HG03460 (cell line): ENCODE results near the gene SLC38A10.

Source experiments
- ATAC-seq: cut with Tn5 transposase; IDR thresholded peaks from one replicate; pipeline ENCODE4 v1.9.1; 2021; ENCODE audit not compliant: unreplicated experiment

SLC38A10 gene

DNA sequence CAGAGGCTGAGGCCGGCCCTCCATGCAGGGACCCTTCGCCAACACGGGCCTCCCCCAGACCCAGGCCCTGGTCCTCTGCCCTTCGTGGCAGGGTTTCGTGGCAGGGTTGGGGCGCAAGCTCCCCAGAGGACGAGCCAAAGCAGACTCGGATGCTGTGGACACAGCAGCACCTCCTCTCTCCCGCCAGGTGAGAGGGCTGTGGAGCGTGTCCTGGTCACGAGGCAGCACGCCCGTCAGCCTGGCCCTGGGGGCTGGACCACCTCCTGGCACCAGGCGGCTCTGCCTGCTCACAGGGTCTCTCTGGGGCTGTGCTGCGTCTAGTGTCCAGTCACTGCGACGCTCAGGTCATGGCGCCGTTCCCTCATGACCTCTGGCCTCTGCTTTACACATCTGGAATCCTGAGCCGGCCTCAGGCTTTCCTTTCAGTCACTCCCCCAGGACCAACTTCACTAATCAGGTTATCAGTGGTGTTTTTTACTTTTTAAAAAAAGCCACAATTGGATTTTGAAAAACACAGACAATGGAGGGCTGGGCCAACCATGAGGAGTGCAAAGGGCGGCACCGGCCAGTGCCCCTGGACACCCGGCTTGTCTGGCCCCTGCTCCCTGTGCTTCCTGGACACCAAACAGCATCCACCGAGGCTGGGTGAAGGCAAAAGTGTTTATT lies 50.6 kb downstream of the SLC38A10 start:
- ATAC-seq: no peak

DNA sequence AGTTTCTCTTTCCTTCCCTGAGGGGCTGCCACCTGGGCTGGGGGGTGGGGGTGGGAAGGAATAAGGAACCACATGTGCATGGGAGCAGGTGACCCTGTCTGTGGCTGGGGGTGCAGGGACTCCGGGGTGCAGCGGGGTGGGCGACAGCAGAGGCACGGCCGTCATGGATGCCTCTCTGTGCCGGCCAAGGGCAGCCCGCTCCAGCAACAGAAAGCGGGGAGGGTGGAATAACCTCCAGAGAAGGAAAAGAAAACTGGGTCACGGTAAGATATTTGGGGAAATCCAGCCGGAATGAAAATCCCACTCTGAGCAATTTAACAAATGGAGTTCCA lies 51.8 kb downstream of the SLC38A10 start:
- no peak for ATAC-seq

DNA sequence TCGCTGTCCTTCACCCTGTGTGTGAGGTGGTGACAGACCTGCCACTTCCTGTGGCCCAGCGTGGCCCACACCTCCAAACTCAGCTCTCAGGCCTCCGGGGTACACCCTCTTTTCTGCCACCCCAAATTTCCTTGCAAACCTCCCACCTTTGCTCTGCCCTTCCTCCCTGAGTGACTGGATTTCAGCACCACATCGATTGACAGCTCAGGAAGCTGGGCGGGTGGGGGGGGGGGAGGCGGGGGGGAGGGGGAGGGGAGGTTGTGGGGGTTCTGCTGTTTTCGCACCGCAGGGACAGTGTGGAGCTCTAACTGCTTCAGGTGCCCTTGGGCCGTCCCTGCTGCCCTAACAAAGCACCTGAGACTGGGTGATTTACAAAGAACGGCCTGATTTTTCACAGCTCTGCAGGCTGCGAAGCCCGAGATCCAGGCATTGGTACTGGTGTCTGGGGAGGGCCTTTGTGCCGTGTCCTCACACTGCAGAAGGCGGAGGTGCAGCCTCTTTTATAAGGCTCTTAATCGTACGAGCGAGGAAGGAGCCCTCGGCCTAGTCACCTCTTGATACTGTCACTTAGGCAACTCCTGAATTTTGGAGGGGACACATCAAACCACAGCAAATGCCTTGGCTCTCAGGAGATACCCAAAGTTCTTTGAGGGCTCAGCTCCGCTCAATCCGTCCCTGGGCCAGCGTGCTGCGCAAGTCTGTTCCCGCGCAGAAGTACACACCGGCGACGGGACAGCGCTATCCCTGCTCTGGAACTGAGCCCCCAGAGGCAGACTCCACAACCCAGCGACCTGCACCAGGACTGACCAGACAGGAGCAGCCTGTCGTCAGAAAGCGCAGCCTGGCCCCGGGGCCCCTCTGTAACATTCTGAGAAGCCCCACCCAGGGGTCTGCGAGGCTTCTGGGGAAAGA lies 52.4 kb downstream of the SLC38A10 start:
- ATAC-seq: no peak

DNA sequence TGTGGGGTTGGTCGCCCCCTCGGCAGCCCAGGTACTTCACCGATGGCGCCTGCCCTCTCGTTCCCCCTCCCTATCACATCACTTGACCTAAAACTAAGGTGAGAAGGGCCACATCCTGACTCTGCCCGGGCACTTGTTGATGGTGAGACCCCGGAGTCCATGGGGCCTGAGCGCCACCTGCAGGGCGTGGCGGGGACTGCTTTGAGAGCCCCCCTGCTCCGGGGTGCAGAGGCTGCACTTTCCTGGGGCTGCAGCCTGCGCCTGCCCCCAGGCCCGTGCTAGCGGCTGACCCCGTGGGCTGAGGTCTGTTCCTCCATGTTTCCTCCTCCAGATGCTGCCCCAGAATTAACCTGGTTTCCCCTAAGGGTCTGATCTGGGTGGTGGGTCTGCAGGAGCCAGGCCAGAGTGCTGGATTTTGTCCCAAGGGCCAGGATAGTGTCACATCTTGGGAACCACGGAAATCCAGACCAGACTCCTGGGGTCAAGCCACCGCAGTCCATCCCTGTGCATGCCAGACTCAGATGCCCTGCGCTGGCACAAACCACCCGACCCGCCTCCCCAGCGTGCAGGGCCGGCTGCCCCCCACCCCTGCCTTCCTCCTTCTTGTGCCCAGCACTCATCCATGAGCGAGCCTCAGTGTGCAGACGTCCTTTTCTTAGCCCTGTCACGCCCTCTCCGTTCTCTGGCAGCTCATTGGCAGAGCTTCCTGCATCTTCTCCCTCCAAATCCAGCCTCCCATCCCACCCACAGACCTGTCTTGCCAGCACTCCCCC lies 53.3 kb downstream of the SLC38A10 start:
- no peak for ATAC-seq

GRCh38 chr17:81241203-81241602 lies 53.9 kb downstream of the SLC38A10 start:
- ATAC-seq: no peak

GRCh38 chr17:81240761-81241160 lies 54.3 kb downstream of the SLC38A10 start:
- ATAC-seq: no peak

GRCh38 chr17:81239714-81240555 lies 55.2 kb downstream of the SLC38A10 start:
- ATAC-seq: no peak

- ATAC-seq: peak; percentile 89
Observed at GRCh38 chr17:81238815-81239713, 56.0 kb downstream of the SLC38A10 start, which contains the start of the genes NDUFAF8 and TEPSIN. TSS of gene NDUFAF8 (plus strand) at chr17:81239318. CDS start at chr17:81239364, 46 bp downstream. TSS of gene TEPSIN (minus strand) at chr17:81239055. CDS start at chr17:81239033, 22 bp downstream.

DNA sequence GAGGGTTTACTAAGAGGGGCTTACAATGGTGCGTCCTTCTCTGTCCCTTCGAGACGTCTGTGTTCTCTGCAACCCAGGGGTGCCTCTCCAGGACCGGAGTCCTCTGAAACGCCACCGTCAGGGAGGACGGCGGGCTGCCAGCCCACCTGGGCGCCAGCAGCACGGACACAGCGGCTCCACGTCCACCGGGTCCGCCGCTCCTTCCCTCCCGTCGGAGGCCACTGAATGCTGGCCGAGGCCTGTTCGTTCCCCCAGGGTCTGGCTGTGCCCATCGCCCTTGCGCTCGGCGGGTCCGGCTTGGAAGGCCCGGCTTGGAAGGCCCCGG lies 56.7 kb downstream of the SLC38A10 start:
- no peak for ATAC-seq

DNA sequence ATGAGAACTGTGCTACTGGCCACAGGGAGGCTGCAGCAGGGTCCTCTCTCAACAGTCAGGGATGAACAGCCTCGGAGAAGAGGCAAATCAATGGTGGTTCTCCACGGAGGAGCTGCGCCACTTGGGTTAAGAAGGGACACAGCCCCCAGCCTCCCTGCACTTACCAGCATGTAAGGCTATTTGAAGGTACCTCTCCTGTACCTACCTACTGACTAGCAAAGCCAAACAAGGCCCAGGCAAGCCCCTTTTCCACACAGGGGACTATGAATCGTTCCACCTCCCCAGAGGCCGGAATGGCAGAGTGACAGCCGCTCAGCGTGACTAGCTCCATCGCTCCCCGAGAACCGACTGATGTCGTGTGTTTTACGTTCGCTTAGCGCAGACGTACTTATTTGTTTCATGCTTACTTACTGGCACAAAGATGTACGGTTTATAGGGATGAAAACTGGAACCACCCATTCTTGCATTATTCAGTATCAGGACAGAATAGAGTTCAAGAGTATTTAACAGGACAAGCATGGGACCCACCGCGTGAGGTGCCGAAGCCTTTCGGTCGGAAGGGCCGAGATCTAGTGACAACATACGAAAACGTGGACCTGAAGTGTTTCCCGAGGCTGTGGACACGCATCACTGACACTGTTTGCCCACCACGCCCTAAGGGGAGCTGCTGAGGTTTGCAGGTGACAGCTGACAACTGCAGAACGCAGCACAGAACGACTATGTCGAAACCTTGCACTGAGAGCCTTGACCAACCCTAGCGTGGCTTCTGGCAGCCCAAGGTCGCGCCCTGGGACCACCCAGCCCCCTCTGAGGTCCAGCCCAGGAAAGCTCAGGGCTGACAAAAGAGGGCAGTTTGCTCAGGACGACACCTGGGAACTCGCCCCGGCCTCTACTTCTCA lies 57.3 kb downstream of the SLC38A10 start:
- ATAC-seq: no peak

DNA sequence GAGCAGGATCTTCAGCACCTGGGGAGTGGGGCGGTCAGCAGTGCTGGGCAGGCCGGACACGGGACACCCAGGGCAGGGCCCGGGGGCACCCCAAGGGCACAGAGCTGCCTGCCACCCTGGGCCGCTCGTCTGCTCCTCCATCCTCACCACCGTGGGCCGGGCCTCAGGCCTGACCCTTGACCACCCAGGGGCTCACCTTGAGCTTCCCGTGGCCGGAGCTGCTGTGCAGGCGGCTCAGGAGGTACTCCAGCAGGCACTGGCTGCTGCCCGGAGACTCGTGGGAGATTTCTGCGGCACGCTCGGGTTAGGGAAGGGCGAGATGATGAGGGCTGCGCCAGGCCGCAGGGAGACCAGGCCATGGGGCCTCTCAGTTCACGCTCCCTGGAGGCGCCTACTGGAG lies 58.3 kb downstream of the SLC38A10 start:
- ATAC-seq: no peak

DNA sequence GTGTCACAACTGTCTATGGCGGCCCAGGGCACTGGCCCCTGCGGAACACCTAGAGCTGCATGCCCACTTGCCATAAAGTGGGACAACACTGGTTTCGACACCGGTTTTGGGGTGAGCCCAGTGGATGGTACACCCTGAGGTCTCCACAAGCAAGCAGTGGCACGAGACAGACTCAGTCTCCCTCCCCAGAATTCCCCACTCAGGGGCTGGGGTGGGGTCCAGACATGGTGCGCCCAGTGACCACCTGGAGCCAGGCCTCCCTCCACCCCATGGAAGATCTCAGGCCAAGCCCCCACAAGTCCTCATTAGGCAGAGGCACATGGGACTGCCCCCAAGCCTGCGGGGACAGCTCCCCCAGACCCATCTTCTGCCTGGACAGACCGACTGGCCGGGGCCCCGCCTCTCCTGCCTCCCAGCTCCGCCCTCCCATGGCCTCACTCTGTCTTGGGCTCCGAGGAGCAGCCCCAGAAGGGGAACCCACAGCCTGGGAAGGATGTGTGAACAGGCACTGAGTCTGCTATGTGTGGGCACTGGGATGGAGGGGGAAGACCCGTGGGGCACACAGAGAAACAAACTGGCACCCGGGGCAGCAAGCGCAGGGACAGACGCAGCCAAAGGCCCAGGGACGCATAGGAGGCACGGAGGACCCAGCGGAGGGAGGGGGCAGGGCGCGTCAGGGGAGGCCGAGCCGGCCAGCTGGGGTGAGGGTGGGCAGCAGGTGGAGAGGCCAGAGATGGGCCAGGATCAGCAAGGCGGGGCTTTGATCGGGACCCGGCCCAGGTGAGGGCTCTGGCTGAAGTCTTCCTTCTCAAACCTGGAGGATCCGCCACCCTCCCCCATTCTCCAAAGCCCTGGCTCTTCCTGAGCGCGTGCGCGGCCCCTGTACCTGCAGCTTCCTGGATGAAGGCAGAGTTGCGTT lies 59.0 kb downstream of the SLC38A10 start:
- ATAC-seq: no peak

GRCh38 chr17:81234940-81235821 lies 59.9 kb downstream of the SLC38A10 start:
- no peak for ATAC-seq

- no peak for ATAC-seq
Observed at GRCh38 chr17:81234506-81234855, 60.6 kb downstream of the SLC38A10 start.

DNA sequence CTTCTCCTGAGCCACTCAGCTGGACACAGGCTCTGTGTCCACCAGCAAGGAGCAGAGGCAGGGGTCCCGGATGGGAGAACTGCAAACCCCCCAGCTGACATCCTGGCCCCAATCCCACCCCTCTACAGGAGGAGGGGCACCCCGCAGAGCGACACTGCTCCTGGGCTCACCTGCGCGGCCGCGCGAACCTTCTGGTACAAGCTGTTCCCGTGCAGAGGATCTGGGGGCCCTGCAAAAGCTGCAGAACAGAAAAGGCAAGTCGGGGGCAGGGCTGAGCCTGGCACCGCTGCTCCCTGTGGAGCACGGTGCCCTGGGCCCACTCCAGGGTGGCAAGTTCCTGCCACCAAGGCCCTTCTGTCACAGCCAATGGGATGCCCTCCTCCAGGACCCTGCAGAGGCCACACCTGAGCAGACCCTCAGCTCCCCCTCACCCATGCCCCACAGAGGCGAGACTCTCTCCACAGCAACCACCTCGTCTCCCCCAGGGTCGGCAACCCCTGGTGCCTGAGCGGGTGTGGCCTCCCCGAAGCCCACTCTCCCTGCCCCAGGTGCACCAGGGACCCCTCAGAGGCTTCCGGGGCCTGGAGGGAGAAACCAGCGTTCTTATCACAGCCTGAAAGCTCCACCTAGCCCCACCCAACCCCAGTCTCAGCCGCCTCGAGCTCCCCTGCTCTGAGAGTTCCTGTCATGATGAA lies 61.1 kb downstream of the SLC38A10 start:
- ATAC-seq: no peak

- no peak for ATAC-seq
Observed at GRCh38 chr17:81233316-81233715, 61.8 kb downstream of the SLC38A10 start.
